HS-27A (cell line): ENCODE data around the gene SPATA31A5.
"Not testable (repeated sequence)": the region's sequence is repeated elsewhere in the genome, so short reads cannot be mapped to it uniquely, and the experiment has no call there.

ENCODE experiments used
- DNase-seq: peaks from one replicate; pipeline ENCODE4 v3.0.0-alpha.2; 2012; ENCODE audit warnings: low read depth, missing footprints

The SPATA31A5 gene

DNA sequence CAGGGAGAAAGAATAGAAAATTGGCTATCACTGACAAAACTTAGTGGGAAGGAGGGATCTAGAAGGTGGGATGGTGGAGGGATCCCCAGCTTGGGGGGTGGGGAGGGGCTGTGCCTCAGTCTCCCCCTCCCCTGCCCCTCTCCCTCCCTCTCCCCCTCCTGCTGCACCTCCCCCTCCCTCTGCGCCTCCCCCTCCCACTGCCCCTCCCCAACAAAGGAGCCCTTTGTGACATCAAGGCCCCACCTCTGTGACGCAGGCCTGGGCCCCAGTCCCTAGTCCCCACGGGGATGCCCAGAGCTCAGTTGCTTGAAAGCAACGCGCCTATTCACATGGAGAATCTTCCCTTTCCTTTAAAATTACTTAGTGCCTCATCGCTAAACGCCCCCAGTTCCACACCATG, at the start of gene SPATA31A5:
TSS of gene SPATA31A5 (plus strand) at position 301 of the 400 bp plus-strand sequence. CDS start at position 330, 29 bp downstream.
- not testable (repeated sequence) for DNase-seq

- not testable (repeated sequence) for DNase-seq
Observed at GRCh38 chr9:60962990-60963350, 48.8 kb downstream of the SPATA31A5 start.

- DNase-seq, result not testable (repeated sequence)
Observed at GRCh38 chr9:60966382-60966781, 52.2 kb downstream of the SPATA31A5 start.
